Retina (tissue), 1 donor: ENCODE measurements around the gene LYZL1.
A peak's percentile ranks its signal among the peaks of the same experiment; 100 is the strongest.

Source experiments
- DNase-seq: peaks from one replicate; pipeline ENCODE4 v3.0.0-alpha.2; 2016

The LYZL1 gene

GRCh38 chr10:29288906-29289305 lies at the start of gene LYZL1:
LYZL1 (plus strand) TSS chr10:29289070; CDS start chr10:29291868, 2,798 bp downstream.
- DNase-seq, result peak; percentile 34

DNA sequence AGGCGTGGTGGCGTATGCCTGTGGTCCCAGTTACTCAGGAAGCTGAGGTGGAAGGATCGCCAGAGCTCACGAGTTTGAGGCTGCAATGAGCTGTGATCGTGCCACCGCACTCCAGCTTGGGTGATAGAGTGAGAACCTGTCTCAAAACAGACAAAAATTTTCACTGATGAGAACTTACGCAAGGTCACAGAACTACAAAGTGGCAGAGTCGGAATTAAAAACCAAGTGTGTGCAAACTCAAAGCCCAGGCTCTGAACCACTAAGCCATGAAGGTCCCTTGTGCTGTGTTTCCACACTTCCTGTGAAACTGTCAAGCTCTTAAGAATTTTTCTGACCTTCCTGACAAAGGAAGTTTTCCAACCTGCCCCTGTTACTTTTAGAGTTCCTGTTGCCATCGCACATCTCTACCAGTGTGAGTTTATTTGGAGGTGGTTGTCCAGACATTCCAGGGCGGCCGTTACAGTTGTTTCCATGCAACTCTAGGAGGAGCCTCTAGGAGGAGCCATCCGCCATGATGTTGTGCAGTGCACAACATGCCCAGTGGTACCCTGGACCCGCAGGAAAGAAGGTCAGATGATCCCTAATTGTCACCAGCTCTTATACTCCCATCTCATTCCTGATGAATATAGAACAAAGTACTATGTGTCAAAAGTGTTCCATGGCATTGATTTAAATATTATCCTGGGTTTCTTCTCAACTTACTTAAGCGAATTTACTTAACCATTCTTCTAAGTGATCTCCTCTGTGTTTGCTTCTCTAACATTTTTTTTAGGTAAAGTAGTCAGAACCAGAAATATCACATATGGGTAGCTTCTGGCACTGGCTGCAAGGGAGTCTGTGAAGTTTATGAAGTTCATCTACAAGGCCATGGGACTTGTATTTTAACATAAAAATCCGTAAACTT lies 49.0 kb upstream of the LYZL1 start:
- DNase-seq, result no peak

GRCh38 chr10:29240986-29241660 lies 47.7 kb upstream of the LYZL1 start:
- no peak for DNase-seq

GRCh38 chr10:29241925-29242324 lies 46.9 kb upstream of the LYZL1 start:
- DNase-seq, result no peak

DNA sequence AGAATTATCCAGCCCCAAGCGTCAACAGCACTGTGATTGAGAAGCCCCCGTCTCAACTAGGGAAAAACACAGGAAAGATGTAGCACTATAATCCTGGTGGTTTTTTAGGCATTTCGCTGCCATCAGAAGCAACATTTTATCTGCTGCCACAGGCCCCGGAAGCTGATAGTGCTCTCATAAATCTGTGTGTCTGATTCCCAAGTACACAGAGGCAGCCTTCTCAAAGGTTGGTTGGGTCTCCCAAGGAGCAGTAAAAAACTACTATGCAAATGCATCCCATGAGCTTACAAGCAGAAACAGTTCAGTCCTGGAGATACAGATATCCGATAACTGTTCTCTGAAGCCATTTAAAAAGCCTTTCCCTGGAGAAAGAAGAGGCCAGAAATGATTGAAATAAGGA lies 45.8 kb upstream of the LYZL1 start:
- no peak for DNase-seq

GRCh38 chr10:29243750-29244149 lies 45.1 kb upstream of the LYZL1 start:
- DNase-seq, result no peak

DNA sequence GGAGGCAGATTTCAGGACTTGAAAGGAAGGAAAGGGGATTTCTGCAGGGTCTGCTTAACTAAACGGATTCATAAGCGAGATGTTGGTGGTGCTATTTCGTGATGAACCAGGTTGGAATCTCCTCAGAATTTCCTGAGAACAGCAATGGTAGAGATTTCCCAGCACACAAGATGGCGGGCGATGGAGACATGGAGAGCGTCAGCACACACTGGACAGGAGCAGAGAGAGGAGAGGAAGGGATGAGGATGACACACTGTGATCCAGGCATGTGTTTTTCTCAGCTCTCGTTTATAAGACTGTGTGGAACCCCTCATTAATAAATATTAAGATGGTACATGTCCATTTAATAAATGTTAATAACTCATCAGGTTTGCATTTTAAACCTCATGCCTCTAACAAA lies 43.9 kb upstream of the LYZL1 start:
- no peak for DNase-seq

DNA sequence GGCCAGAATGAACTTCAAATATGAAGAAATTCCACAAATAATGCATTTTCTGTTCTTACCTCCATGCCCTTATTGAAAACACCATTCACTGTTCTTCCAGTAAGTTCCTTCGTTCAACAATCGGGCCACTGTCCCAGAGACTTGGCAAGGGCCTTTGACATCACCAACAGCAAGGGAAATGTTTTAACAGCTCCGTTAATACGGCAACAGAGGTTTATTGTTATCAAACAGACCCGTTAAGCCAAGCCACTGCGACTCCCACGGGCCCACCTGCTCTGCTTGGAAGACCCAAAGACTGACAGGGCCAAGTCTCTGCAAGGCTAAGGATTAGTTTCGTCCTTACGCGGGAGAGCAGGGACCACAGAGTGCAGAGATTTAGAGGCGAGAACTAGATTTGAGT lies 43.4 kb upstream of the LYZL1 start:
- DNase-seq, result no peak

DNA sequence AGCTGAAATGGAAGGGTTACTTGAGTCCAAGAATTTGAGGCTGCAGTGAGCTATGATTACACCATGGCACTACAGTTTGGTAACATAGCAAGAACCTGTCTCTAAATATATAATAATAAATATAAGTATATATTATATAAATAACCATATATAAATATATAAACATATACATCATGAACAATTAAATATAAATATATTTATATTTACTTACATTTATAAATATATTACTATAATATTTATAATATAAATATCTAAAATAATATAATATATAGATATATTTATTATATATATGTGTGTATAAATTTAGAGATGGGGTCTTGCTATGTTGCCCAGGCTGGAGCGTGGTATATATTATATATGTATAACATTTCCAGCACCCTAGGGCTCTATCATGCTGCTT lies 42.4 kb upstream of the LYZL1 start:
- no peak for DNase-seq

DNA sequence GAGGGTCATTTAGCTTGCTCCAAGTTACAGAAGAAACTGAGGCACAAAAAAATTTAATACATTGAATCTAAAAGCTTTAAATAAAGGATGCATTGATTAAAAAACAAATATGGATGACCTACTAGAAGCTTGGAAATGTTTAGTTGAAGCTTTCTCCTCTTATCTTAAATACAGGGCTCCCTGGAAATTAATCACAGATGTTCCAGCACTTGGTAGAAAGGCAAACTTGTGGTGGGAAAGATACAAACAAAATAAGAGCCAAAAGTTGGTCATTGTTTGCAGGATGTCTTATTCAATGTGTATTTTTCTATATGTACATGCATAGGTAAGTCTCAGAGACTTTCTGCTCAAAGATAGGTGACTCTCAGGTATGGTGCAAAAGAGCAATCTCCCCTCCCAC lies 40.7 kb upstream of the LYZL1 start:
- DNase-seq, result no peak

DNA sequence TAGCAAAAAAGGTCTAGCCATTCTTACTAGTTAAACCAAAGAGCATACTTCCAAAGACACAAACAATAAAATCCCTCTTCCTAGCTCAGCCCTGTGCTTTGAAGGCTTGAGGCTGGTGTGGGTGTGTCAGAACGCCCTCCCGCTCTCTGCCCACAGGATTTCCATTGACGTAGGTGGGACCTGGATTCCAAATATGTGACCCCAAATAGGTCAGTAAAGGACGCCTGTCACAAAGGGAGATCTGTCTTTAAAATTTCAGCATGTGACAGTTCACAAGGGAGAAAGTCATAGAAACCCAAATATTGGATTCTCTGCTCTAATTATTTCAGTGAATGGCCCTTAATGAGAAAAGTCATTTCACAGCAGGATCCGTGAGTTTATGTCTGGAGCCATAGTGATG lies 39.9 kb upstream of the LYZL1 start:
- peak; percentile 46 for DNase-seq

DNA sequence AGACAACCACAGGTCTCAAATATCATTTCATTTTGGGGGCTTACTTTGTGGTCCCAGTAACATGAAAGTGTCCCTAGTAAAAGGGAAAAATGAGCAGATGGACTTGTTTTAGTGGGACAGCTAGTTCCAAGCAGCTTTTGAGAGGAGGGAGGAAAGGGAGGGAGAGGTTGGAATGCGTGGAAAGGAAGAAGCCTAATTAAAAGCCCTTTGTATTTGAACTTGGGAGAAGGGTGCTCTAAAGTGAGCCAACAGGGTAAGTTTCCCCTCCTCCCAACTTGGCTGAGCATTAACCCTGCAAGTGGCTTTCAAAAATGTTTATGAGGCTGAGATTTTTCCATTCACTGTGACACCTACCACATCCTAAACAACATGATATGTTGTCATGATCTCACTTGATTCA lies 38.8 kb upstream of the LYZL1 start:
- DNase-seq, result no peak

DNA sequence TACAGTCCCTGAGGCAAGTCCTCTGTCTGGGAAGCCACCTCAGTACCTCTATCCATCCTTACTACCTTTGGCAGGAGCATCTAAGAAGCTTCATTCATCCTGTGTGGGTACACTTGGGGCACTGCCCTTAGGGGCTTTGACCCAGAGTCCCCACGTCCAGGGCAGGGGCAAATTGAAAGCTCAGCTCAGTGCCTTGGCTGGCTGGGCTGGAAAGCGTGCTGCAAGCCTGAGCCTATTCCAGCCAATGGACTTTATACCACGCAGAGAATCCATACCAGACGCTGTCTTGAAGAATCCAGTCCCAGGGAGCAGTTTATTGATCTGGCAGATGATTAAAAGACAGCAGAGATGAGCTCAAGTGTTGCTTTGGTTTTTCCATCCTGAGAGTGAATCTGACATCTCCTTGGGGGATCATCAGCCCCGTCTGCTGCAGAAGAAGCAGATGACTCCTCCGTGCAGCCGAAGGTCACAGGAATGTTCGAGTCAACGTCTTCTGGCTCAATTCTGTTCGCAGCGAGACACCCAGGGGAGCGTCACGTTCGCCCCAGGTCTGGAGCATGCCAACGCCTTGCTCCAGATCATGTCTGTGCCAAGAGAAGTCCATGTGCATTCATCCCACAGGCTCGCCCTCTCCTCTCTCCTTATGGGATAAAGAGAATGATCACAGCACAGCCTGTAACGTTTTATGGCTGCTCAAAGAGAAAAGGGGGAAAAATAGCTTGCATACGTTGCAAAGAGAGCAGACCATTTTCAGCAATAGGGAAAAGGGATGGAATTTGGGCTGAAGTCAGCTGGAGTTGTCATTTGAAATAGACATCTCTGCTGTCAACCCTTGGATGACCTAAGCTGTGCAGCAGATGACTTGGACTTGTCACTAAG lies 35.8 kb upstream of the LYZL1 start:
- DNase-seq, result peak; percentile 64

- DNase-seq, result peak; percentile 36
Observed at GRCh38 chr10:29253690-29254029, 35.2 kb upstream of the LYZL1 start.

DNA sequence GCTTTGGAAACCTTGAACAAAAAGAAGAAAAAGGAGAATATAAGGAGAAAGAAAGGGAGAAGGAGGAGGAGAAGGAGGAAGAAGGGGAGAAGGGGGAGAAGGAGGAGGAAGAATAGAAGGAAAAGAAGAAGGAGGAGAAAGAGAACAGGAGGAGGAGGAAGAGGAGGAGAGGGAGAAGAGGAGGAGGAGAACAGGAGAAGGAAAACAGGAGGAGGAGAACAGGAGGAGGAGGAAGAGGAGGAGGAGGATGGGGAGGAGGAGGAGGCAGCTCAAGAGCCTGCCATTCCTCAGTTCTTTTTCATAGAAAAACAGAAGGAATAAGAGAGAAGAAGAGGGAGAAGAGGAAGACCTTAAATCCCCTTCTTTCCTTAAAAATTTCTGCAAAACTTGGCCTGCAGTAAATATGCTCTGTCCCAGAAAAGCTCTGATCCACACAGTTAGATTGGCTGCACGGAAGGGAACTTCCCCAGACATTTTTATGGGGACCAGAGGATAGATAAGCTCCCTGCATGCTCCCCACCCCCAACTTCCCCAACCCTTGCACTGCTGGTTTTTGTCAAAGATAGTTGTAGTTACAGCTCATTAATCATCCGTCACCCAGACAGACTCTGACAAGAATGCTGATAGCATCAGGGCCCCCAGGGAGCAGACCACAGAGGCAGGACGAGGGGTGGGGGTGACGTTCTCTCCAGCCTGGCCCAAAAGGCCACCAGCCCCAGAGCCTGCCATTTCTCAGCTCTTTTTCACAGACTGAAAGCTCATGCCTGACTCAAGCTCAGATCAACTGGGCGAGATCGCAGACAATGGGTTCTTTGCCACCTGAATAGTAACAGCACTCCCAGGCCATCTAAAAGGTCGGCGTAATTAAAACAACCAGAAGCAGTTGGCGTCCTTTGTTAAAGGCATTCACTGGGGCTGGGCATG lies 34.5 kb upstream of the LYZL1 start:
- peak; percentile 84 for DNase-seq

DNA sequence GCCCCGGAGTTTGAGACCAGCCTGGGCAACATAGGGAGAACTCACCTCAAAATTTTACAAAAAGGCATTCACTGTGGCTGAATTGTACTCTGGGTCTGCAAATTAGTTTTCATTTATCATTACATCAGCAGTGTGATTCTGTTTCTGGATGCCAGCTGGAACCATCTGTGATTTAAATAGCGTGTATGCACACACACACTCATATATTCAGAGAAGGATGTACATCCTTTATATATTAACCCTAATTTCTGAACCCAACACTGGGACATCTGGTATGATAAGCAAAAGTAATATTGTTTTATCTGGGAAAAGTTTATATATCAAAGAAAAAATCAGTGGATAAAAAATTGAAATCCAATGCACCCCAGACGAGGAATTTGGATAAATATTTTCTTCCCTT lies 33.8 kb upstream of the LYZL1 start:
- no peak for DNase-seq

- no peak for DNase-seq
Observed at GRCh38 chr10:29256019-29256418, 32.9 kb upstream of the LYZL1 start.

DNA sequence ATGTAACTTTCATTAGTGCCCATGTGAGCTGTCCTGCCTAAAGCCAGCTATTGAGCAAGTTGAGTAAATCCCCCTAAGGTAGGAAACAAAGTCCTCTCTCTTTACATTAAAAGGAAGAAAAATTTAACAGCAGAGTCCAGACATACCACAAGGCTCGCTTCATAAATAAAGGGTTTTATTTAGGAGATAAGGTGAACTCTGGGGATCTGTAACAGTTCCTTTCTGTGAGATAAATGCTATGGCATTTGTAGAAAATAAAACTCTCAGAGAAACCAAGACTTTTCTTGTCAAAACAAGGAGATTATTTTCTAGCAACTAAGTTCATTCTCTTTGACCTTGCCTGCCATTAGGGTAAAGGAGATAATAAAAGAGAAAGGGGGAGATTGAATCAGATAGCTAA lies 32.3 kb upstream of the LYZL1 start:
- no peak for DNase-seq

GRCh38 chr10:29257106-29257783 lies 31.6 kb upstream of the LYZL1 start:
- no peak for DNase-seq

DNA sequence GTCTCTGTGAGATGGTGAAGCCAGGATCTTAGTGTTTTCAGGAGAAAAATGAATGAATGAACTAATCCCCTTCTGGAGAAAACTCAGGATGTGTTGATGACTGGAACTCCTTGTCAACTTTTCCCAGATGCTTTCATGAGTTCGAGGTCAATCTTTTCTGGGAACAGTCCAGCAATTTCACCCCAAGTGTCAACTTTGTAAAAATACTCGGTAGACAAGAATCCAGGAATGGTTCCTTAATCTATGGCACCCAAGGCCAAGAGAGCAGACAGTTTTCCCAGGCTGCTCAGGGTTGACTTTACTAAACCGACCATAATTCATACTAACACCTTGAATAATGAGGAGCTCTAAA lies 31.1 kb upstream of the LYZL1 start:
- DNase-seq, result no peak

- DNase-seq, result no peak
Observed at GRCh38 chr10:29259498-29259897, 29.4 kb upstream of the LYZL1 start.

GRCh38 chr10:29263506-29263905 lies 25.4 kb upstream of the LYZL1 start:
- no peak for DNase-seq
